ENCODE data around the gene CLTCL1. TPM values are rescaled to one million over a fixed set of nuclear protein-coding genes. Genes with fewer than 3 reads are reported as not detected.

The CLTCL1 gene
- total and polyA plus RNA-seq, 9 of the 15 experiments (the other 6 are each of a cell fraction or from before 2014, with no cell fraction given), result 1.1 to 11.7 (median 5.0) TPM

GRCh38 chr22:19218541-19219233 is 72.8 kb downstream of the CLTCL1 start:
- ChIA-PET CTCF (ENCODE audit: low intra/inter-chr PET ratio) (interaction anchor here (0.8 to 1.3 kb wide), 2 partner anchors 259 to 411 kb away, joined by 4 to 6 read pairs; no protein-coding TSS in a partner anchor), POLR2A (interaction anchor here (0.6 to 8.7 kb wide), 16 partner anchors 13 to 1698 kb away, joined by 3 to 123 read pairs (median 4); partner anchors contain the start of gene CRKL)
- Histone ChIP-seq H3K4me2 (ENCODE audit: insufficient read depth, low read length) (peak overlapping the region; percentile 5; the same call in 1 of the 2 replicates), H2AFZ (ENCODE audit: low read depth, low read length) (peak overlapping the region; percentile 79), H3K9me1 (ENCODE audit: control insufficient read depth, insufficient read depth, low read length) (peaks cover 5% of the 10 kb centered on the region), H3K4me3 (no peak overlapping the region), H3K27me3 (ENCODE audit: control insufficient read depth in 2 of 2, insufficient read depth in 2 of 2, low read length in 2 of 2) (peaks cover 14 to 17% of the 10 kb centered on the region in 2 experiments; a peak in 4 of 5 replicates), H3K79me2 (ENCODE audit: control insufficient read depth, insufficient read depth, low read length) (no peaks in the 10 kb centered on the region), H3K9me3 (replicated peaks; ENCODE audit: control insufficient read depth, insufficient read depth, low read depth, low read length) (no peaks in the 10 kb centered on the region), H4K20me1 (replicated peaks; ENCODE audit: control insufficient read depth, insufficient read depth, low read length) (no peaks in the 10 kb centered on the region), H3K4me1 (replicated peaks in 1 of 2; ENCODE audit: control insufficient read depth in 2 of 2, insufficient read depth in 2 of 2, low read length in 2 of 2) (peaks cover 9 to 13% of the 10 kb centered on the region in 2 experiments), H3K36me3 (ENCODE audit: control insufficient read depth, insufficient read depth, low read length) (no peaks in the 10 kb centered on the region), H3K27ac (ENCODE audit: extremely low read depth, low read depth, low read length) (peak overlapping the region; percentile 3; the same call in 1 of the 3 replicates), H3K9ac (ENCODE audit: insufficient read depth in 1 of 2, low read depth in 2 of 2, low read length in 2 of 2) (peak overlapping the region; percentile 0 to 2; a peak in 1 of 4 replicates)
- DNase-seq (ENCODE audit: extremely low read depth in 1 of 4, low spot score in 3 of 4) (peak in 1 of 4 experiments; percentile 47), ATAC-seq (peak; percentile 57), FAIRE-seq (no peak)
- in situ Hi-C loops (cut with MboI) (no loop called here), intact Hi-C loops (cut with micrococcal nuclease) (loop anchor here (1.0 to 5.0 kb wide), 8 partner anchors 39 to 412 kb away; partner anchors contain the start of genes C22orf39, CLTCL1 and ESS2)
- 51% methylated on average over 5 of the region's 5 CpGs for WGBS (ENCODE audit: insufficient coverage, low coverage, missing lambda C conversion rate)
- no TSS peak for BruUV-seq (replicated peaks)
- 0 out of 2 replicates have a peak, but pooled peaks have one; percentile 41 for TF ChIP-seq RHOXF2B (CRISPR knock-in tag; conservative IDR thresholded peaks at IDR 0.05)
- peak; percentile 67; the same call in 1 of the 2 replicates for TF ChIP-seq TFAP4 (CRISPR knock-in tag; IDR thresholded peaks at IDR 0.05; ENCODE audit: borderline replicate concordance)
- TF ChIP-seq SMAD4 (CRISPR knock-in tag; conservative IDR thresholded peaks at IDR 0.05), result peak; percentile 37; the same call in 1 of the 2 replicates
- TF ChIP-seq L3MBTL2 (IDR thresholded peaks at IDR 0.05), result peak; percentile 47; the same call in 1 of the 2 replicates
- TF ChIP-seq TAF15 (IDR thresholded peaks at IDR 0.05; ENCODE audit: low read depth, low read length), result no peak
- peak; percentile 9 for TF ChIP-seq SAP30 (IDR thresholded peaks at IDR 0.05; ENCODE audit: borderline replicate concordance, insufficient read depth, low read depth, low read length, poor library complexity, severe bottlenecking)
- TF ChIP-seq JUN (IDR thresholded peaks at IDR 0.05; ENCODE audit: borderline replicate concordance, low read depth, low read length), result no peak
- TF ChIP-seq JUN (CRISPR knock-in tag; IDR thresholded peaks at IDR 0.05; ENCODE audit: borderline replicate concordance), result 0 out of 2 replicates have a peak, but pooled peaks have one; percentile 60
- TF ChIP-seq TEAD1 (CRISPR knock-in tag; IDR thresholded peaks at IDR 0.05), result peak in 1 of 2 experiments; percentile 37; a peak in 1 of 4 replicates
- no peak for TF ChIP-seq REST (IDR thresholded peaks at IDR 0.05; ENCODE audit: borderline replicate concordance)
- 0 out of 2 replicates have a peak, but pooled peaks have one; percentile 47 for TF ChIP-seq REST (CRISPR knock-in tag; IDR thresholded peaks at IDR 0.05; ENCODE audit: low read depth)
